Left forelimb (tissue), 1 donor: ENCODE data around the gene CHMP5.
A peak's percentile ranks its signal among the peaks of the same experiment; 100 is the strongest.
"Not testable (repeated sequence)": the region's sequence is repeated elsewhere in the genome, so short reads cannot be mapped to it uniquely, and the experiment has no call there.

Source experiments
- DNase-seq: peaks from one replicate; pipeline ENCODE4 v3.0.0-alpha.2; 2018; ENCODE audit warnings: low spot score

Gene CHMP5

DNA sequence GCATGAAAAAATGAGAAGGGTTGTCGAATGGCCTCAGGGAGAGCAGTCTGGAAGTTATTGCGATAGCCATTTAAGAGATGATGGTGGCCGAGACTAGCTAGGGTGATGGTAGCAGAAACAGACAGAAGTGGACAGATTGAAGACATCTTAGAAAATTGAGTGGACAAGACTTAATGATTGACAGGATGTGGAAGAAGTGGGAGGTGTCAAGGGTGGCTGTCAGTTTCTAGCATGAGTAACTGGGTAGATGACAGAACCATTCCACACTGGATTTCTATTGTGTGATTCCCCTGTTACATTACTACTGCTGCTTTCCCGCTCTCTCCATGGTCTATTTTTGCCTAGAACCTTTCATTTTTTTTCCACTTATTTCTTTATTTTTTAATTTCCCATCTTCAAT is 12.6 kb downstream of the CHMP5 start:
- no peak for DNase-seq

DNA sequence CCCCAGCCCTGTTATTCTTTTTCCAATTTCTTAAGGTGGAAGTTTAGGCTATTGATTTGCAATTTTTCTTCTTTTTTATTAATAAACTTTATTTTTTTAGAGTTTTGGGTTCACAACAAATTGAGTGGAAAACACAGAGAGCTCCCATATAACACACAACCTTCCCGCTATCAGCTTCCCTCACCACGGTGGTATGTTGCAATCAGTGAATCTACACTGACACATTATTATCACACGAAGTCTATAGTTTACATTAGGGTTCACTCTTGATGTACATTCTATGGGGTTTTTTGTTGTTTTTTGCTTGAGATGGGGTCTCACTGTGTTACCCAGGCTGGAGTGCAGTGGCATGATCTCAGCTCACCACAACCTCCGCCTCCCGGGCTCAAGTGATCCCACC is 20.7 kb downstream of the CHMP5 start:
- DNase-seq, result no peak

DNA sequence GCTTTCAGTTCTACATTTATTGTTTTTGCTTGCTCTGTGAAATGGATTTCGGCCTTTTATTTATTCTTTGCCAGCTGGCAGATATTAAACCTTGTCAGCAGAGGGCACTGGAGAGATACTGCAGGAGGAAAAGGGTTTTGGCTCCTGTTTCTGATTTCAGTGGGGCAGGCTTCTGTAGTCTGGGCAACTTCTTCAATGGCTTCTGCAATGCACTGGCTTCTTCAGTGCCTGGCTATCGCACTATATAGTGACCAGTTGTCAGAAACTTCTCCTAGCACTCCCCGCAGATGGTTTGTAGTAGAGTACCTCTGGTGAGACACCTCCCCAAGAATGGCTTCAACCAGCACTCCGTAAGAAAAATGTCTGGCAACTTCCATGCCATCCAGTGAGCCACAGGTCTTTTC is 22.2 kb downstream of the CHMP5 start:
- no peak for DNase-seq

- no peak for DNase-seq
Measured at GRCh38 chr9:33288235-33288634, 23.4 kb downstream of the CHMP5 start.

DNA sequence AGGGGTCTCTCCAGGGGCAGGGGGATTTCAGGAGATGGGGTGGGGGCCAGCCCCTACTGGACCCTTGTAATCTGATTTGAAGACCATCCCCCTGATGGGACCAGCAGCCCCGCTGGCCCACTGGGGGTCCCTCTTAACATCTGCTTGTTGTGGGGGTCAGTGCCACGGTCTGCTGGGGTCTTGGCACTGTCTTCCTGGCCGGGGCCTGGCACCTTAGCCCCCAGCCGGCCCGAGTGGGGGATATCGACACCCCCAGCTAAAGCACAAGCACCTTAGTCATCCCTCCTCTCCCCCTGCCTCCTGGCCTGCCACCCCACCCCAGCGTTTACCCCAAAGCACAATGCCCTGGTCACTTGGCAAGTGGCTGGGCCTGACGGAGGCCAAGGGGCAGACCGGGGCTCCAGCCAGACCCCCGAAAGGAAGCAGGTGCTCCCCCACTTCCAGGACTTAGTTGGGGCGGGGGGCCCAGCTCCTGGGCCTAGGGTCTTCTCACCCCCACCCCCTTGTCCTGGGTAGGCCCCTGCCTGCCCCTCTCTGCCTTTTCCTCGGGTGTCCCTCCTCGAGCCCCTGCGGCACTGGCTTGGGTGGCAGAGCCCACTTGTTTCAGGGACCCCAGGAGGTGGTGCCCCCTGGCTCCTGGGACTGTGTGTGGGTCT is 24.1 kb downstream of the CHMP5 start:
- DNase-seq, result no peak

DNA sequence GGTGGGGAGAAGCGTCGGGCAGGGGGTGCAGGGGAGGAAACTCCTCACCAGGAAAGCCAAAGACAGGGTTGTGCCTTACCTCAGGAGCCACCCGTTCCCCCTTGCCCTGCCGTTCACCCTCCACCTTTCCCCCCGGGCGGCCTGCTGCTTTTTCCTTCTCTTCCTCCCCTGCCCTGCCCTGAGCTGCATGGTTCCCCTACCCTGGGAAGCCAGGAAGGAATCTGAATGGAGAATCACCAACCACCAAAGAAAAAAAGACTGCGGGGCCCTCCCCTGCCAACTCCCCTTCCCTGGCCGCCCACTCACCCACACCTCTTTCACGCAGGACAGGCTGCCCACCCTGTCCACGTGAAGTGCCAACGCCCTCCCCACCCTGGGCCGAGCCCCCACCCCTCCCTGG is 24.6 kb downstream of the CHMP5 start:
- DNase-seq, result peak; percentile 65

GRCh38 chr9:33289936-33290246 is 25.0 kb downstream of the CHMP5 start:
- no peak for DNase-seq

GRCh38 chr9:33290247-33291030 is 25.6 kb downstream of the CHMP5 start, which contains the start of gene NFX1:
Gene NFX1, plus strand, starts transcription at chr9:33290516. Its CDS starts 57 bp downstream, at chr9:33290573.
- peak; percentile 98 for DNase-seq

DNA sequence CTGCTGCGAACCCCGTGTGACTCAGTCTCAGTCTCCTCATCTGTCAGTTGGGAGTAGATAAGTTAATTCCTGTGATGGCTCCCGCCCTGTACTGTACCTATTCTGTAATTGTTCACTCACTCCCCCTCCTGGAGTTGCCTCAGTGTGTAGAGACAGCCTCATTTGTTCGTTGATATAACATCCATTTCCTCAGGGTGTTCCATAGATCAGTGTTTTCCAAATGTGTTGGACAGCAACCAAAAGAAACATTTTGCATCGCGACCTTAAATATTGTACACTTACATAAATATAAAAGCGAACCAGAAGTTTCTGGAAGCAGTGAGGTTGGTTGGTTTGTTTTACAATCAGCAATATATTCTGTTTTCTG is 26.2 kb downstream of the CHMP5 start:
- DNase-seq, result no peak

DNA sequence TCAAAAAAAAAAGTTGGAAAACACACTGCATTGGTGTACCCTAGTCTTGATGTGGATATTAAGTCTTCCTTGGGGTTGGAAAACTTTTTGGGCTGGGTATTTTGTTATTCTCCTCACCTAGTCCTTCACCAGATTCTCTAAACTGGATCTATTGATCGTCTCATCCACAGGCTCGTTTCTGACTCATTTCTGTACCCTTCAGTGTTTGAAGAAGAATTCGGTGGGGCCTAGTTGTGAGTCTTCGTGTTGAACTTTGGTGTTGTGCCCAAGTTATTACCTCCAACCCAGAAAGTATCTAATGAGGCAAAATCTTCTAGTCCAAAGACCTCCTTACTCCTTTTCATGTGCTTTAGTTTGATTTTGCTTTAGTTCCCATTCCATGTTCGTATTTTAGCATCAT is 27.1 kb downstream of the CHMP5 start:
- no peak for DNase-seq

DNA sequence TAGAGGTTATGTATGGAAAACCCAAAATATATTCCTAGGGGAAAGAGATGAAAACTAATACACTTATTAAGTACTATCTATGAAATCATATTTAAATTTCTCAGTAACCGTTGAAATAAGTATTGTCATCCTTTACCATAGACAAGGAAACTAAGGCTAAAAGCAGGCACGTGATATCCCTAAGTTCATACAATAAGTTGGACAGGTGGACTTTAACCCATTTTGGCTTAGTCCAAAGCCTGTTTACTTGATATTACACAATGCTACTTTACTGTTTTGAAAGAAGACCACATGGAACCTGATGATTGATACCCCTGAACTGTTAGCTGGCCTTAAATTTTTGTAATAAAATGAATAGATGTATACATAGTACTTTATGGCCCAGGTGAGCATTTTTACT is 28.9 kb downstream of the CHMP5 start:
- DNase-seq, result no peak

- DNase-seq, result no peak
Measured at GRCh38 chr9:33294670-33295432, 30.0 kb downstream of the CHMP5 start.

DNA sequence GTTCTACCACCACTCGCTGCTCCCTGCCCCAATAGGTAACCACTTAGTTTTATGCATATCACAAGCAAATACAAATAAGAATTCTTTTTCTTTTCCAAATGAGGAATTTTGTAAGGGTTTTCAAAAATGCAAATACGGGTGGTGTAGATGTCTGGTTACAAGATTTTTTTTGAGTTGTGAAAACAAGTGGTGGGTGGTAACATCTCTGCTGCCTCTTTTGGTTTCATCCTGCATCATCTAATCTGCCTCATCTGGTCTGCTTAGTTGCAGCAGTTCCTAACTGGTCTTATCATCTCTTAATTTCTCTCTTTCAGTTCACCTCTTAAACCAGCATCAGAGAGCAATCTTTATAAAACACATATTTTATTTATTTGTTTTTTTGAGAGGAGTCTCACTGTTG is 30.7 kb downstream of the CHMP5 start:
- no peak for DNase-seq

GRCh38 chr9:33297432-33297831 is 32.6 kb downstream of the CHMP5 start:
- DNase-seq, result no peak

DNA sequence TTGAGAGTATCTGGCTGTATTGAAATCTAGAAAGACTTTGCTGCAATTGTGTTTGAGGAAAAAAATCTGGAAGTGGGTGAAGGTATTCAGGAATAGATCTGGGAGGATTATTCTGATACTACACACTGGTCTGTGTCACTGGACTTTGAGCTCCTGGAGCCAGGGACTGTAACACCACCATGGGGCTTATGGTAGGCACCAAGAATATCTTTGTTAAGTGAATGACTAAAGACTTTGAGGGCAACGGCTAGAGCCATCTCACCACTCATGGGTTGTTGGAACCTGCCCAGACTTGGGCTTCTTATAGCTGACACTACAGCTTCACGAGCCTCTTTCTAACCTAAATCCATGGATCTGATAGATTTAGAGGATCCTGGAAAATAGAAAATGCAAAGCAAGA is 35.7 kb downstream of the CHMP5 start:
- DNase-seq, result no peak

- DNase-seq, result no peak
Measured at GRCh38 chr9:33304362-33304761, 39.5 kb downstream of the CHMP5 start.

- DNase-seq, result no peak
Measured at GRCh38 chr9:33306037-33306436, 41.2 kb downstream of the CHMP5 start.

- no peak for DNase-seq
Measured at GRCh38 chr9:33307067-33307466, 42.2 kb downstream of the CHMP5 start.

DNA sequence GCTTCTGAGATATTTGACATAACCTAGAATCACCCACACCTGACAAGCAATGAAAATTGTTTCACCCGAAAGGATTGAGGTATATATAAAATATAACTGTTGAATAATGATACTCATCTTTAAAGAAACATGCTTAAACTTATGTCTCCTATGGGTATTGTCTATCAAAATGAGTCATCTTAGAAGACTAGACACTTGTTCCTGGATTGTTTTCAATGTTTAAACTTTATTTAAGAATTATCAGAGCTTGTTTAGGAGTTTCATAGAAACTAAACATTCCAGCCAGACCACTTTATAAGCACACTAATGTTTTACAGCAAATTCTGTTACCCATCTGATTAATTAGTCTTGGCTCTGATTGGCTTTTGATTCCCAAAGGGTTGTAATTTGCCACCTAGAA is 45.1 kb downstream of the CHMP5 start:
- no peak for DNase-seq

DNA sequence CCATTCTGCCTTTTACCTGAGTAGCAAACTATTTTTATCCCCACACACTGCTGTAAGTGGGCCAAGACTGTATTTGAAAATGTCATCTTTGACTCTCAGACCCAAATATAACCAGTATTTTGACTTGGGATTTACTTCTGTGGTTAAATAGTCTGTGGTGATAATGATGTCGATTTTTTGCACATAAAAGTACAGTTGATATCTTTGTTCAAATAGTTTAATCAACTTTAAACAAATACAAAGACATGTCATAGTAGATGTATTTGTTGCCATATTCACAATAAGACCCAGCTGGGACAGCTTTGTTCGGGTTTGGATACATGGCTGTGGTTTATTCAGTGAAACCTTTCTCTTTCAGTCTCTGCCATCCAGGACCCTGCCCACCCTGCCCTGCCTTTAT is 45.9 kb downstream of the CHMP5 start:
- DNase-seq, result no peak

DNA sequence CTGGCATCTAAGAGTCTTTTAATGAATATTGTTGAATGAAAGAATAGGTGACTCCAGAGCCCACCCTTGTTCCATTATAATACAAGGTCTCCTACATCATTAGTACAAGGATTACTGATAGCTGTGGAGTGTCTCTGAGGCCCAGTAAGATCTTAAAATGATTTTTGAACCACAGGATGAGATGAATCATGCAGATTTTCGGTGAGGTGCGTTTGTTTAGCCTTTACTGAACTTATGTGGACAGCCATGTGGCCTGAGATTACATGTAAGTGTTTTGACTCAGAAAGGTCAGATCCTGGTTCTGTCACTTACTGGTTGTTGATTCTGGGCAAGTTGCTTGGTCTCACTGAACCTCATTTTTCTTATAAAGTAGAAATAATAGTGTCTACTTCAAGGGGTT is 47.1 kb downstream of the CHMP5 start:
- DNase-seq, result no peak

DNA sequence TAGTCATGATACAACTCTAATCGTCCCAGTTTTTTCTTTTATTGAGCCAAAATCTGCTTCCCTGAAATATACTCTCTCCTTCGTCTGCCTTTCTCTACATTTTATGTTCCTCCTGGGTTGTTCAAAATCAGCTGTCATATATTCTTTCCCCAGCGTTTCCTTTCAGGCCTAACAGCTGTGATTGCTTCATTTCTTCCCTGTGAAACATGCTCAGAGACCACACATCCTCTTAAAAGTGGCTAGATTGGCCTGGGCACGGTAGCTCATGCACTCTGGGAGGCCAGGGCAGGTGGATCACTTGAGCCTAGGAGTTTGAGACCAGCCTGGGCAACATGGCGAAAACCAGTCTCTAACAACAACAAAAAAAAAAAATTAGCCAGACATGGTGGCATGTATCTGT is 50.5 kb downstream of the CHMP5 start:
- no peak for DNase-seq

GRCh38 chr9:33317136-33317535 is 52.3 kb downstream of the CHMP5 start:
- DNase-seq, result not testable (repeated sequence)
